Lower lobe of right lung (tissue), 2 donors: Measurements from ENCODE around the gene DNMT1. TPM values are rescaled to one million over a fixed set of nuclear protein-coding genes. Genes with fewer than 3 reads are reported as not detected.

Experiments used
- ATAC-seq, 2 donors: fragments of 200-7000 bp; cut with Tn5 transposase; one replicate each; pipeline ENCODE4 v1.9.1; 2020 to 2022; ENCODE audit warnings: mild to moderate bottlenecking in 2 of 2, moderate library complexity in 2 of 2
- DNase-seq: peaks from one replicate; pipeline ENCODE4 v3.0.0-alpha.2; 2020
- H3K27ac ChIP-seq: fragments of 200-600 bp; one replicate; pipeline ENCODE4 v1.8.0; 2022
- H3K27me3 ChIP-seq: fragments of 200-600 bp; one replicate; pipeline ENCODE4 v1.8.0; 2022; ENCODE audit warnings: low read depth
- H3K36me3 ChIP-seq: fragments of 200-600 bp; one replicate; pipeline ENCODE4 v1.8.0; 2022; ENCODE audit warnings: mild to moderate bottlenecking
- H3K4me1 ChIP-seq: fragments of 200-600 bp; one replicate; pipeline ENCODE4 v1.8.0; 2022
- H3K4me3 ChIP-seq: fragments of 200-600 bp; one replicate; pipeline ENCODE4 v1.8.0; 2022; ENCODE audit warnings: mild to moderate bottlenecking
- H3K9me3 ChIP-seq: fragments of 200-600 bp; one replicate; pipeline ENCODE4 v1.8.0; 2022
- intact Hi-C: fragments of 100-400 bp; cut with DNase I; formaldehyde crosslinking; loops from one replicate; pipeline ENCODE4 v1.11.0; 2022
- total RNA-seq: library from RNA; stranded (reverse); fragmentation: NEBNext Ultra II Directional; extraction: Animal tissue kit (Norgen Biotek cat#: 25700); gene quantifications from one replicate; pipeline ENCODE4 v1.2.1, GENCODE V29; 2021
- TF ChIP-seq, protein P1 (sequence below): fragments of 200-600 bp; IDR thresholded peaks from one replicate; pipeline ENCODE4 v1.8.0; 2022; ENCODE audit warnings: antibody characterized with exemption, mild to moderate bottlenecking
- donor health status: DM: no; HTN: yes; CAD: no; lungs with severe emphysema.

Gene DNMT1
- total RNA-seq, 1 donor from 2014 or later = 65.5 TPM

DNA sequence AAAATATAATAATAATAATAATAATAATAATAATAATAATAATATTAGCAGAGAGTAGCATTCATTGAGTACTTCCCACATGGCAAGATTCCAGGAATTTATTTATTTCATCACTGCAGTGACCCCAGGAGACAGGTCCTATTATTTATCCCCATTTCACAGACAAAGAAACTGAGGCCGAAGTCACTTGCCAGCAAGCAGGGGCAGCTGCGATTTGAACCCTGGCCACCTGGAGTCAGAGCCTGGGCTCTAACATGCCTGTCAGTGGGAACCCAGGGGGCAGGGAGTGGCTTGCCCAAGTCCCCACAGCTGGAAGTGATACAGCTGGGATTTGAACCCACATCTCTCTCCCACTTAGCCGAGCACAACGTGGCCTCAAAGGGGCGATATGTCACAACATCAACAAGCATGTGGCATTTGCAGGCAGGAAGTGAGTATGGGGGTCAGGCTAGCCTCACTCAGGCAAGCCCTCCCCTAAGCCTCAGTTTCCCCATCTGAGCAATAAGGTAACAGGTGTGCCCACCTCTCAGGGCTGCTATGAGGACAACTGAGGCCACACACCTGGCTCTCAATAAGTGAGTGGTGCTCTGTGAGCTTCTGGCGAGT lies 105.7 kb downstream of the DNMT1 start:
- Histone ChIP-seq H3K36me3 (peaks cover 46% of the 10 kb centered on the region), H3K9me3 (no peaks in the 10 kb centered on the region), H3K4me3 (no peak overlapping the region), H3K27ac (no peak overlapping the region), H3K27me3 (no peaks in the 10 kb centered on the region), H3K4me1 (no peaks in the 10 kb centered on the region)
- ATAC-seq (no peak), DNase-seq (no peak)
- intact Hi-C loops = no loop called here
- TF ChIP-seq, protein P1, sequence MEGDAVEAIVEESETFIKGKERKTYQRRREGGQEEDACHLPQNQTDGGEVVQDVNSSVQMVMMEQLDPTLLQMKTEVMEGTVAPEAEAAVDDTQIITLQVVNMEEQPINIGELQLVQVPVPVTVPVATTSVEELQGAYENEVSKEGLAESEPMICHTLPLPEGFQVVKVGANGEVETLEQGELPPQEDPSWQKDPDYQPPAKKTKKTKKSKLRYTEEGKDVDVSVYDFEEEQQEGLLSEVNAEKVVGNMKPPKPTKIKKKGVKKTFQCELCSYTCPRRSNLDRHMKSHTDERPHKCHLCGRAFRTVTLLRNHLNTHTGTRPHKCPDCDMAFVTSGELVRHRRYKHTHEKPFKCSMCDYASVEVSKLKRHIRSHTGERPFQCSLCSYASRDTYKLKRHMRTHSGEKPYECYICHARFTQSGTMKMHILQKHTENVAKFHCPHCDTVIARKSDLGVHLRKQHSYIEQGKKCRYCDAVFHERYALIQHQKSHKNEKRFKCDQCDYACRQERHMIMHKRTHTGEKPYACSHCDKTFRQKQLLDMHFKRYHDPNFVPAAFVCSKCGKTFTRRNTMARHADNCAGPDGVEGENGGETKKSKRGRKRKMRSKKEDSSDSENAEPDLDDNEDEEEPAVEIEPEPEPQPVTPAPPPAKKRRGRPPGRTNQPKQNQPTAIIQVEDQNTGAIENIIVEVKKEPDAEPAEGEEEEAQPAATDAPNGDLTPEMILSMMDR = no peak

DNA sequence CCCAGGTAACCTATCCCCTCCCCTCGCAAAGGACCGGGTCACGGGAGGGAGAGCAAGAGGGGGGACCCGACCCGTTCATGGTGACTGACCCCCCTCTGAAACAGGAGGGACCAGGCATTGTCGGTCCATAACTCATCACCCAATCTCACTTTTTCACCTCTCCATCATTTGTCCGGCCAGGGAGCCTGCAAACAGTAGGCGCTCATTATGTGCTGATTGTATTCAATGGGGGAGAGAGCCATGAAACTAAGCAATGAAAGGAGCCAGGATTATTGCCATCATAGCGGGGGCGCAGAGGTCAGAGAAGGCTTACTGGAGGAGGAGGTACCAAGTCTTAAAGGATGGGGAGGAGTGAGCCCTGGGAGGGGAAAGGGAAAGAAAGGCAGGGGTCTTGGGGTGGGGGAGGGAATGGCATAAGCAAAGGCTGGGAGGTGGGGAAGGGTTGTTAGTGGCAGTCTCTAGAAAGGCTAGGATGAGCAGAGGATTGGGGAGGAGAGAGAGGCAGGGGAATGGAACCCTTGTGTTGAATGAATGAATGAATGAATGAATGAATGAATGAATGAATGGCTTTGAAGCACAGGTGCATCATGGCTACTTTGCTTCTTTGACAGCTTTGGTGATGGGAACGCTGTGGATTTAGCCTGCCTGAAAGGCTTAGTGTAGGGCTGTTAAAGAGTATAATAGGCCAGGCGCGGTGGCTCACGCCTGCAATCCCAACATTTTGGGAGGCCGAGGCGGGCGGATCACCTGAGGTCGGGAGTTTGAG lies 107.3 kb downstream of the DNMT1 start:
- TF ChIP-seq, protein P1 = no peak
- no peaks in the 10 kb centered on the region for H3K9me3 ChIP-seq
- intact Hi-C loops = no loop called here
- DNase-seq = no peak
- peaks cover 35% of the 10 kb centered on the region for H3K36me3 ChIP-seq
- H3K27ac ChIP-seq = peak overlapping the region; percentile 94
- H3K4me1 ChIP-seq = no peaks in the 10 kb centered on the region
- ATAC-seq = no peak
- H3K27me3 ChIP-seq = no peaks in the 10 kb centered on the region
- peak overlapping the region; percentile 100 for H3K4me3 ChIP-seq

DNA sequence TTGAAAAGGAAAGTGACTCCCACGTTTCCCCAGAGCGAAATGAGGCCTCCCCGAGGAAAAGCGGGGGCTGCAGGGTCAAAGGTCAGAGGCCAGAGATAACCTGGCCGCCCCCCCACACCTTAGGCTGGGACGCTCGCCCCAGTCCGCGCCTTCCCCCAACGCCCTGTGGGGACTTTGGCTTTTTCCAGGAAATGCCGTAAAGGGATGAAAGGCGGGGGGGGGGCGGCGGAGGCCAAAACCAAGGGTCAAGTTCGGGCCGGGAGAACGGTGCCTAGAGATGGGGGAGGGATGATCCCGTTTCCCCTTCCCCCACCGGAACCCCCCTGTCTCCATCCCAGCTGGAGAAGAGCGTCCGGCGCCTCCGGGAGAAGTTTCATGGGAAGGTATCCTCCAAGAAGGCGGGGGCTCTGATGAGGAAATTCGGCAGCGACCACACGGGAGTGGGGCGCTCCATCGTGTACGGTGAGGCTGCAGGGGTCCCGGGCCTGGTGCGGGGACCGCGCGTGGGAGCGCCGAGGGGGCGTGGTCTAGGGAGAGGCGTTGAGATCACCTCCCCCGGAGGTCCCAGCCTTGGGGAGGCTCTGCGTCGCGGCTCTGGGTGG lies 108.1 kb downstream of the DNMT1 start:
- H3K27ac ChIP-seq = peak overlapping the region; percentile 94
- ATAC-seq = peak; percentile 23 to 35
- H3K4me1 ChIP-seq = no peaks in the 10 kb centered on the region
- no peak for DNase-seq
- TF ChIP-seq, protein P1 = no peak
- peak overlapping the region; percentile 100 for H3K4me3 ChIP-seq
- intact Hi-C loops = no loop called here
- H3K36me3 ChIP-seq = peaks cover 27% of the 10 kb centered on the region
- H3K27me3 ChIP-seq = no peaks in the 10 kb centered on the region
- no peaks in the 10 kb centered on the region for H3K9me3 ChIP-seq

DNA sequence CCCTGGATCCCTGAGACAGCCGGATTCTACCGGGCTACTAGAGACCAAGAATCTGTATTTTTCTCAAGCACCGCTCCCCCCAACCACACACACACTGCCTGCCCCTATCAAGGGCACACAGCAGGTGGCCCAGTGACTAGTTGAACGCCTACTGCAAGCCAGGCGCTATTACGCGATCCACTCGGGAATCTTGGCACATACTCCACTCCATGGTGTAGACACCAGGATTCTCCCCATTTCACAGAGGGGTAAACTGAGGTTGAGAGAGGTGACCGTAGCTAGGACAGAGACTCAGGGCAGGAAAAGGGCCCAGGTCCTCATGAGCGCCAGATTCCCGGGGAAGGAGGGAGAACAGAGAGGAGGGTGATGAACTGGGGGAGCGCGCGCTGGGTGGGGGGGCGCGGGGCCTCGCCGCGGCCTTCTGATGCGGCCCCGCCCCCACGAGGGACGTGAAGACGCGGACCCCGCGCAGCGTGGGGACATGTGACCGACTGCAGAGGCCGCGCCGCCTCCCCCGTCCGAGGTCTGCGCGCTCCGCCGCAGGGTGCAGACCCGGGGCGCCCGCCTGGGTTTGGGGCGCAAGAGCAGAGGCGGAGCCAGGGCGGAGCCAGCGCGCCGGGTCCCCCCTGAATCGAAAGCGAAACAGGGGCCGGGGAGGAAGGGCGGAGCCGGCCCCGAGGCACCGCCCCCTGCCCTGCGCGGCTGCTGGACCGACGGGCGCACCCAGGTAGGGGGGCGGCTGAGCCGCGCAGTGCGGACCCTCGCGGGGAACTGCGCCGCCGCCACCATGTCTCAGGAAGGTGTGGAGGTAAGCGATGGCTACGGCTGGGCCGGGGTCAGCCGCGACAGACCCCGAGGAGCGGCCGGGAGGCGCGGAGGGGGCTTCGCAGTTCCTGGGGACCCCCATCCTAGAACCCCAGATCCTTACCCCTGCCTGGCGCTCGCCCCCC lies 108.8 kb downstream of the DNMT1 start, which contains the start of gene SHFL:
Gene SHFL, plus strand, starts transcription at position 677 of the 950 bp plus-strand sequence. Its CDS starts 111 bp downstream, at position 788.
- Histone ChIP-seq H3K4me1 (no peaks in the 10 kb centered on the region), H3K27me3 (no peaks in the 10 kb centered on the region), H3K27ac (peak within 1 kb of the TSS; percentile 94), H3K9me3 (no peaks in the 10 kb centered on the region), H3K36me3 (peaks cover 20% of the 10 kb centered on the region), H3K4me3 (peak within 1 kb of the TSS; percentile 100)
- peak; percentile 95 to 98 for ATAC-seq
- TF ChIP-seq, protein P1 = no peak
- intact Hi-C loops = no loop called here
- DNase-seq = peak; percentile 89

DNA sequence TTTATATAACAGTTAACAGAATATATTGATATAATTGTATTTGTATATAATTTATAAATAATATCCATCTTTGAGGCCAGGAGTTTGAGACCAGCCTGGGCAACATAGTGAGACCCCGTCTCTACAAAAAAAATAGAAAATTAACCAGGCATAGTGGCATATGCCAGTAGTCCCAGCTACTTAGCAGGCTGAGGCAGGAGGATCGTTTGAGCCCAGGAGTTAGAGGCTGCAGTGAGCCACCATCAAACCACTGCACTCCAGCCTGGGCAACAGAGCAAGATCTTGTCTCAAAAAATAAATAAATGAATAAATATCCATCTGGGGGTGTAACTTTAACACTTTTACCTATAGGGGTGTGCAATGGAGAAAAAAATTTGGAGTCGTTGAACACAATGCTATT lies 110.0 kb downstream of the DNMT1 start:
- Histone ChIP-seq H3K9me3 (no peaks in the 10 kb centered on the region), H3K4me3 (no peak overlapping the region), H3K36me3 (peaks cover 9% of the 10 kb centered on the region), H3K4me1 (no peaks in the 10 kb centered on the region), H3K27ac (no peak overlapping the region), H3K27me3 (no peaks in the 10 kb centered on the region)
- intact Hi-C loops = no loop called here
- ATAC-seq (no peak), DNase-seq (no peak)
- TF ChIP-seq, protein P1 = no peak
